Measurements from ENCODE around the gene NPC2.

The NPC2 gene

DNA sequence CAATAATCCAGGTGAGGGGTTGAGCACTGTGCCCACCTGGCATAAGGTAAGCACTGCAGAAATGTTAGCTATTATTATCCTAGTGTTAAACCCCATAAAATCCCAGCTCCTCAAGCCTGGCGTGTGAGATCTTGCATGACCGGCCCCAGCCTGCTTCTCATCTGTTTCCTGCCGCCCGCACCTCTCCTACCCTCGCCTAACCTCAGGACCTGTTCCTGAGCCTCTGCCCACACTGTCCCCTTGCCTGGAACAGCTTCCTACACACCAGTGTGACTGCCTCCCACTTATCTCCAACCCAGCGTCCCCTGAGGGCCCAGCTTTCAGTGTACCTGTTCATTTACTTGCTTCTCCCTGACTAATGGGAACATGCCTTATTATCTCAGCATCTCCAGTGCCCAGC, 25.1 kb upstream of the NPC2 start:
- DNase-seq: no peak

DNA sequence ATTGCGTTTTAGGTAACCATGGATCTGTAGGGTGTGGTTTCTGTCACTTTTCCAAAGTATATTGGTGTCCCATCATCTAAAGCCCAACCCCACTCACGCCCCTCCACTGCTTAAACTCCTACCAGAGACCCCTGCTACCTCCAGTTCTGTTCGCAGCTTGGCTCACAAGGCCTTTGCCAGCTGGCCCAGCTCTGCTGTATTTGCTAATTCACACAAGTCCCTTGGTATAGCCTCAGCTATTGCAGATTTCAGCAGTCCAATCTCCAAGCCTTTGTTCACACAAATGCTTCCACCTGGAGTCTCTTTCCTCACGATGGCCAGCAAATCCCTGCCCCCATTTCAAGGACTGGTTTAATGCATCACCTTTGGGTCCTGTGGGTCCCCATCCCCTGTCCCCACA, 24.6 kb upstream of the NPC2 start:
- no peak for DNase-seq

DNA sequence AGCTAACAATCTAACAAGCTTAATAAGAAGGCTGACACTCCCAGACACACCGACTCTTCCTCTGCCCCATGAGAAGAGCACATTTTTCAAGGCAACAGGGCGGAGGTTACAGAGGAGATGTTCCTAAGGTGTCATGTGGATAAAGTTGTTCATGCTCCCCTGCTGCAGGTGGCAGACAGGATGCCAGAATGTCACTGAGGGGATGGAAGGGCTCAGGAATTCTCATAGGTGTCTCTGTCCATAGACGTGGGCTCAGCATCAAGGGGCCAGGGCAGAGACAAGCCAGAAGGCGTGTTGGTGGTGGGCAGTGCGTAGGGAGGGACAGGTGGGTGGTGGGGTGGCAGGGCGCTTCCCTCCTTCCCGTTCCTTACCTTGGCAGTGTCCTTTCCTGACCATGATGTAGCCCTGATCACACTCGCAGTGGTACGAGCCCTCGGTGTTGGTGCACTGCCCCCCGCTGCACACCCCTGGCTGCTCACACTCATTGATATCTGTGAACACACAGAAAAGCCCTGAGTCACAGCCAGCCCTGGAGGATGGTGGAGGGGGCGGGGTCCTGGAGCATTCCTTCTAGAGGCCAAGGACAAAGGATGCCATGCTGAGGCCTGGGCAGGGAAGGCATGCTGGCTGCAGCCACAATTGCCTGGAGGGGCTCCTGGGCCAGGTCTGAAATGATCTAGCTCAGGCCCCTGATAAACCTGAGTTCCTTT, 23.5 kb upstream of the NPC2 start:
- DNase-seq: no peak

DNA sequence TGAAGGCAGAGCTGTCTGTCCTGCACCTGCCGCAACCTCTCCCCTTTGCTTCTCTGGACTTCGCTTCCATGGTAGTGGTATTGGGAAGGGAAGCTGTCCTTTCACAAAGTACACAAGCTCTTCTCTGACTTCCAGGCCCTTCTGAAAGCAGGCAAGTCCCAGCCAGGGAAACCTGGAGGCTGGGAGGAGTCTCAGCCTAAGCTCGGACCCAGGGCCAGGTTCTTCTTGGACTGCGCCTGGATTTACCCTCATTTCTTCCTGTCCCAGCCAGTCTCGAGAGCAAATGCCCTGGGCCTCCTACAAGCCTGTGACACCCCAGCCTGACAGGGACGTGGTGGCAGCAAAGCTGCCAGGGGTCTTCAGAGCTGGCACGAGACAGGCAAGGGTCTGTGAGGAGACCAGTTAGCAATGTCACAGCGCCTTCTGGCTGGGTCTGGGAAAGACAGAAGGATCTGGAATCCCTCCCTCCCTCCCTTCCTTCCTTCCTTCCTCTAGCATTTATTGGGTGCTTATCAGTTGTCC, 22.8 kb upstream of the NPC2 start:
- DNase-seq: no peak

DNA sequence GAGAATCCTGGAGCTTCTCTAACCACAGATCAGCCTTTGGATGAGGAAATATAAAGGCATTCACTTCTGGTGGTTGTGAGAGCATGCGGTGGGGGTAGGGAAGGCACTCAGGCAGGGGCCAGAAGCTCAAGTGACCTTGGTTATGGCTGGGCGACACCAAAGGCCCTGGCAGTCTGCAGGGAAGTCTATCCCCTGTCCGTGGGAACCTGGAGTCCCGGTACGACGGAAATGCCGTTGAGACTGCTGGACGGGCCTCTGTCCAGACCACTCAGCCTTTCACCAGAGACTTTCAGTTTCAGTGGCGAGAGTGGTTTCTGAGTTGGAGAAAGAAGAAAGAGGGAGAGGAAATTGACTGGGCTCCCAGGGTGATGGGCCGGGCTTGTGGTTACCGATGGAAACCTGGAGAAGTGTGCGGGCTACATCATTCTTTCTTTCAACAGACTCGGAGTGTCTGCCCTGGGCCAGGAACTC, 21.4 kb upstream of the NPC2 start:
- no peak for DNase-seq

DNA sequence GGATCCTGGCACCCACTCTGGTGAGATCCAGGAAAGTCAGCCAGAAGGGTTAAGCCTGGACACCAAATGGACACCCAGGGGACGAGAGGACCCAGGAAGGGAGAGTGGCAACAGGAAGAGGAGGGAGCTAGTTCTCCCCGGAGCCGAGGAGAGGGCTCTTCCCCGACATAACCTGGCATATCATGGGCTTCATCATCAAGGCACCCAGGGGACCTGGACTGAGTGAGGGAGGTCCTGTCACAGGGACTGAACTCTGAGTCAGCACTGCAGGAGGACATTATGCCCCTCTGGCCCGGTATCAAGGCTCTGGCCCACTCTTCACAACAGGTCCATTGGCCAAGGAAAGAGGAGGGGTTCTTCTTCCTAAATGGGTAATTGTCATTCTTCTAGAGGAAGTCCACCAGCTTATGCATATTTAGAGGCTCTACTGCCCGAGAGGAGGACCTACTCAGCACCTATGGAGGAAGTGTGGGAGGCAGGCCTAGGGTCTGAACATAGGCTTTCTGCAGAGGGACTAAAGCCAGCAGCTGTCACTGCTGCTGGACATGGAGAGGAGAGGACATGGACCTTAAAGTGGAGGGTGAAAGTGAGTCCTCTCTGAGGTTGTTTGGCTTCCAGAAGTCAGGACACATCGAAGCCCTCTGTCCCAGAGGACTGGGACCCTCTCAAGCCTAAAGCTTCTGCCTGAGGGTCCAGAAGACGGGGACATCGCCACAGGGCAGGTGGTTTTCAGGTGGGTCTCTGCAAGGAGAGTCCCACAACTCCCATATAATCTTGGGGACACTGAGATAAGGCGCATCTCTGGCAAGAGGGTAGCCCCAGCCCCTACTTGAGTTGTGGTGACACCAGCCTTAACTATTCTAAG, 19.1 kb upstream of the NPC2 start:
- DNase-seq: no peak

DNA sequence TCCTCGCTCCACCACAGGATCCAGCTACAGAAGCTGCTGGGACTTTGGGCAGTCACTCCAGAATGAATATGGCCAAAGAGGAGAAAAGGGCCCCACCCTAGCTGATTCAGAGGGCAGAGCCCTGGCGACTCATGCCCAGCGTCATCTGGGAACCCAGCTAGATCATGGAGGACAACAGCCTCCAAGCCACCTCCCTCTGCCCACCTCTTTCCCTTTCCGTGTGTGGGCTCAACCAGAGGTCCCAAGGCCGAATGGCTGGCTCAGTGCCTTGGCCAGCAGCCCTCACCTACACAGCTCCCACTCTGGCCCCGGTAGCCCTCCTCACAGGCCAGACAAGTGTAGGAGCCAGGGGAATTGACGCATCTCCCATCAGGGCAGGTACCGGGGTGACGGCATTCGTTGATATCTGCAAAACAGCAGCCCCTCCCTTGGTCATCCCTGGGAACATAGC, 17.9 kb upstream of the NPC2 start:
- DNase-seq: no peak

DNA sequence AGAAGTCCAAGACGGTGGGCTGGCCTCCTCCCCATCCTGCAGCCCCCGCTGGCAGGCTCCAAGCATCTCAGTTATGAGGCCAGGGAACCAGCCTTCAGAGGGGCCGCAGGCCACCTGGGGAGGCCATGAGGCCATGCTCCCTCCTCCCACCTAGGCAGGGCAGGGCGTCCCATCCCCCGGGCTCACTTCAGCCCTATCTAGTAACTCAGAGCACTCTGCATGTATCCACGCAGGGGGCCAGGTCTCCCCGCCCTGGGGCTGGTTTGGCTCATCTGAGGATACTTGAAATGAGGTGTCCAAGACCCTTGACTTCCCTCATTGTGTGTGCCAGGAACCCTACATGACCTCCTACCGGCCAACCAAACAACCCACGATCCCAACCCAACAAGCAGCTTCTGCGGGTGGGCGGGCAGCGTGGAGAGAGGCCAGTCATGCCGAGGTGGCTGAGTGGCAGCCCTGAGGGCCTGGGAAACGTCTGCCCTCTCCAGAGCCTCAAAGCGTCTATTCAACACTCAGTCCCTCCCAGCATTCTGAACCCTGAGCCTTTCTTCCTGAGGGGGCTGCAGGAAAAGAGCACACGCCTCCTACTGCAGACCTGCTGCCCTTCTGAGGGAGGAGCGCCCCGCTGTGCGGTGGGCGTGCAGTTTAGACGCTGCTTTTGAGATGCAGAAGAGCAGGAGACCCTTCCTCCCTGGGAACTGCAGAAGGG, 17.3 kb upstream of the NPC2 start:
- DNase-seq: no peak

DNA sequence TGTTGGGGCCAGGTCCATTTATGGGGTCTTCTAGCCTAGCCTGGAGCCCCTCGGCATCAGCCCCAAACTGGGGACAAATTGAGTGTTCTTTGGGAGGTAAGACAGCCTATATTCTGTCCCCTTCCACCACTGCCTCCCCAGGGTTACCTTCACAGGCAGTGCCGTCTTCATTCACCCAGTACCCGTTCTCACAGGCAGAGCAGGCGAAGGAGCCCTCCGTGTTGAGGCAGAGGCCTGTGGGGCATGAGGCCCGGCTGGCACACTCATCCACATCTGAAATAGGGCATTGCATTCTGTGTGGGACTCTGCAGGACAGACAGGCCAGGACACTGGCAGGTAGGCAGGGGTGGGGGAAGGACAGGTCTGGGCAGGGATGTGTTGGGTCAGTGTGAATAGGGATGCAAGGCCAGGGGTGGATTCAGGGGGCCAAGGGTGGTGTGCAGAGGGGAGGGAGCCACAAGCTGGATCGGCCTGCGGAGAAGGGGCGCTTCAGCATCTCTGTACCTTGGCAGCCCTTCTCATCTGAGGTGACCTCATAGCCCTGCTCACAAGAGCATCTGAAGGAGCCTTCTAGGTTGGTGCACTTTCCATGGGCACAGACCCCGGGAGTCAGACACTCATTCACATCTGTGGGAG, 16.6 kb upstream of the NPC2 start:
- DNase-seq: no peak

DNA sequence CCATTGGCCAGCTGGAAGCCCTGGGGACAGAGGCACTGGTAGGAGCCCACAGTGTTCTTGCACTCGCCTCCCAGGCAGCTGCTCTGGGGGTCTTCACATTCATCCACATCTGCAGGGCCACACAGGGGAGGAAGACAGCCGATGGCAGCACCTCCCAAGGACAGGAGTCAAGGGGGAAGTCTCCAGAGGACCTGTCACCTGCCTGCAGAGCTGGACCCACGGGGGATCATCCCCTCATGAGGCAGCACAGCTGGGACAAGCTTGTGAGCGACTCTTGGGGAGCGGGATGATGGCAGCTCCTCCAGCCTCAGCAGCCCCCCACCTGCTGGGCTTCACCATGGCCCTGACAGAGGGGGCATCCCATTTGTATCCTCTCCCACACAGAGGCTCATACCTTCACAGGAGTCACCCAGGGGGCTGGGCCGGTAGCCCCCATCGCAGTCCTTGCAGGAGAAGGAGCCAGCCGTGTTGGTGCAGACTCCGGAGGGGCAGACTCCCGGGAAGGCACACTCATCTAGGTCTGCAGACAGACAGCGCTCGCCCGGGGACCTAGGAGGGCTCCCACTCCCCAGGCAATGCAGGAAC, 15.8 kb upstream of the NPC2 start:
- no peak for DNase-seq

DNA sequence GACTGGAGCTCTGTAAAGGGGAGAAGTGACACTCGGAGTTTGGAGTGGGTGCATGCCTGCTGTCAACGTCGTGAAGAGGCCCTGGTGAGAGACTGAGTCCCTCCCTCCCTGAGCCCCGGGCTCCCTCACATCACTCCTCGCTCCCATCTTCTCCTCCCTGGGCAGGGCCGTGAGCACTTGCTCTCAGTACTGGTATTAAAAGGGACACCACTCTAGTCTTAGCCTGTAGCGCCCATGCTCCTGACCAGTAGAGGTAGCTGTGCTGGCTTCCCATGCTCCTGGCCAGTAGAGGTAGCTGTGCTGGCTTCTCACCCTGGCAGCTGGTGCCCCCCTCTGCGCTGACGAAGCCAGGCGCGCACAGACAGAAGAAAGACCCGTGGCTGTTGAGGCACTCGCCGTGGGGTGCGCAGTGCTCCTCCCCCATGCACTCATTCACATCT, 15.2 kb upstream of the NPC2 start:
- no peak for DNase-seq

DNA sequence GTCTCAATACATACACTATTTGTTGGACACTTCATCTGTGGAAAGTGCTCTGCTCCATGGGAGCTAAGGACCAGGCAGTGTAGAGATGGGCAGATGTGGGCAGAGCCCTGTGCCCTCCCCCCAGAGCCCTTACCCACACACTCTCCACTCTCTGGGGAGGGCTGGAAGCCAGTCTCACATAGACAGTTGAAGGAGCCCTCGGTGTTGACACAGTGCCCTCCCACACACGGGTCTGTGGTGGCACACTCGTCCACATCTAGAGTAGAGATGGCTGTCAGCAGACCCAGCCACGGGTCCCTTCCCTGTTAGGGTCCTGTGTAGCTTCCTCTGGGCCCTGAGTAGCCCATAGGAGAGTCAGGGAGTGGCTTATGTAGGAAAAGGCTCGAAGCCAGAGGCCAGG, 14.7 kb upstream of the NPC2 start:
- DNase-seq: no peak

DNA sequence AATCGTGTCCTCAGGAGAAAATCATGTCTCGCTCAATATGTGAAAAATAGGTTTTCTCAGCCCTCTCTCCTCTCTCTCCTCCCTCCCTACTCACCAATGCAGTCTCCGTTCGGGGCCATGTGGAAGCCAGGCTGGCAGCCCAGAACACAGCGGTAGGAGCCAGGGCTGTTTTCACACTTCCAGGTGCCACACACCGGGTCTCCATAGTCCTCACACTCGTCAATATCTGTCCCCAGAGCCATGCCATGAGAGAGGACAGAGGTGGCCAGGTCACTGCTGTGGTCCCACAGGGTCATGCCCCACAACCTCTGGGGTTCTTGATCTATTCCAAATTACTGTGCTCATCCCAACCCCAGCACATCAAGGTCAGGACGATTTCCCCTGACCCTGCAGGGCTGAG, 14.0 kb upstream of the NPC2 start:
- no peak for DNase-seq

DNA sequence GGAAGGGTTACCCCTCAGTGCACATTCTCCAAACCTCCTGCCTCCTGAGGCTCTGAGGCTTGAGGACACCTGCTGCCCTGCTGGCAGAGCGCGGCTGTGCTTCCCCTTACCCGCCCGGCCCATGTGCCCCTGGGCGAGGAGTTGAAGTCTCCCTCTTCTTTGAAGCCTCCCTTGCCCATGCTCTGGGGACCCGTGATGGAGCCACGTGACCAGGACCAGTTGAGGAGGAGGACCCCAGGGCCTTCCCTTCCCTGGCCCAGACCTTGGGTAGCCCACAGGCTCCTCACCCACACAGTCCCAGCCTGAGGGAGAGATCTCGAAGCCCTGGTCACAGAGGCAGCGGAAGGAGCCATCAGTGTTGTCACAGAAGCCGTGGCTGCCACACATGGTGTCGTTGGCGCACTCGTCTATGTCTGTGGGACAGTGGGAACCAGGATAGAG, 13.3 kb upstream of the NPC2 start:
- no peak for DNase-seq

DNA sequence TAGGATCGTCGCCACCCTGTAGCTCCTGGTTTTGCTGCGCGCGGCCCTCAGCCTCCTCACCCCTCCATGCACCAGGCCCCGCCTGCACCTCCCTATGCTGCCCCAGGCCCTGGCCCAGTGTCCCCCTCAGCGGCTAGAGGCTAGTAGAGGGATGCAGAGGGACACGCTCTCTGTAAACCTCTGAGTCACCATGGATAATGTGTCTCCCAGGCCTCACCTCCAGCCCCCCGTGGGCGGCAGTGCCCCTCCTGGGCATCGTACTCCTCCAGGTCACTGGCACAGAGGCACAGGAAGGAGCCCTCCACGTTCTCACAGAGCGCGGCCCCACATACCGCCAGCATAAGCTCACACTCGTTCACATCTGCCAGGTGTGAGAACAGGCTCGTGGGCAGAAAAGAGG, 12.7 kb upstream of the NPC2 start:
- DNase-seq: no peak

DNA sequence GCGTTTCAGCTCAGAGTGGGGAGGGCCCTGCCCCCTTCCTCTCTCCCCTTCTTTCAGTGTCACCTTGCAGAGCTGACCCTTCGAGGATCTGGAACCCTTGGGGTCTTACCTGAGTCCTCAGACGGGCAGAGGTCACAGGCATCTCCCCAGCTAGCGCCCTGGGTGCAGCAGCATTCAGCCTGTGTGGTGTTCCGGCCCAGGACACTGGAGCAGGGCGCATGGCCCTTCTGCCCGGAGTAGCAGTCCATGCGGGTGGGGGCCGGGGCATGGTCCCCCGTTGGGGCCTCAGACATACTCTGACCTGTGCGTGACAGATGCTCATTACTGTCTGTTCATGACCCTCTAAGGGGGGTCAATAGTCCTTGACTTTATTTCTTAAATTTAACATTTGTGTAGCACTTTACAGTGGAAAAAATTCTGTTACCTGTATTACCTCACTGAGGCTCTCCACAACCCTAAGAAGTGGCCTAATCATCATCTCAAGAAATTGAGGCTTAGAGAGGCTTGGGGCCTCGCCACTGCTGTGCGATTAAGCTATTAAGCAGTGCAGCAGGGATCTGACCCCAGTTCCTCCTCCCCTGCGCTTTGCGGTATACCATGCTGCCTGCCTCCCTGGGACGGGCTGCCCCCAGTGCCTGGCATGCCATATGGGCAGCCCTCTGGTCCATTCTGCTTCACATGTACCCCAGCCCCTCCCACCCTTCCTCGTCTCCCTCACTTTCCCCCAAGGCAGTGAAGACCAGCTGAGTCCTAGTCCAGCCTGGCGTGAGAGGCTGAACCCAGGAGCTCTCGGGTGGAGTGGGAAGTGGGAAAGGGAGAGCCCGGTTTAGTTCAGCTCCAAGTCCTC, 12.0 kb upstream of the NPC2 start:
- DNase-seq: no peak

DNA sequence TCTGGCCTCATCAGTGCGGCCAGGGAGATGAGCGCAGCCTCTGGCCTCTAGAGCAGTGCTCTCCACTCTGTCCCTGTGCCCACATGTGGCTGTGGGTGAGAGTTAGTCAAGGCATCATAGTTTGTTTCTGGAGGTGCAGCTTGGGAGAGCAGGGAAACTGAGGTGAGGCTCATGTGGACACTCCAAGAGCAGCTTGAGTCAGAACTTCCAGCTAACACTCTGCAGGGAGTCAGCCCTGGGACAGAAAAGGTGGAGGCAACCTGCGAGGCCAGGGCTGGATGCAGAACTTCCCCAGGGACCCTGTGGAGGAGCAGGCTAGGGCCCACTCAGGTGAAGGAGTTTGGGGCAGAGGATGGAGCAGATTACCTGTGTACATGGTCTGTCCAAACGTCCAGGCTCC, 11.3 kb upstream of the NPC2 start:
- no peak for DNase-seq

DNA sequence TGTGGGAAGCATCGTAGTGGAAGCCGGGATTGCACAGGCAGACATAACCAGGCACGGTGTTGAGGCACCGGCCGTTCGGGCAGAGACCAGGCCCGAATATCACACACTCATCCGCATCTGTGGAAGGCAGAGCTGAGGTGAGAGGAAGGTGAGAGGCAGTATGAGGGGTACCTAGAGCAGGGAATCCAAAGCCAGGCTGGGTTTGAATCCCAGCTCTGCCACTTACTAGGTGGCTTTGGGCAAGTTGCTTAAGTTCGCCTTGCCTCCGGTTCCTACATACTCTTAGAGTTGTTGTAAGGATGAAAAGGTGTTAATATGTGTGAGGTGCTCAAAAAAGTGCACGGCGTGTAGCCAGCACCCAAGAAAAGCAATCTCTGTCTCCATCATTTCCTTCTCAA, 10.8 kb upstream of the NPC2 start:
- DNase-seq: no peak

DNA sequence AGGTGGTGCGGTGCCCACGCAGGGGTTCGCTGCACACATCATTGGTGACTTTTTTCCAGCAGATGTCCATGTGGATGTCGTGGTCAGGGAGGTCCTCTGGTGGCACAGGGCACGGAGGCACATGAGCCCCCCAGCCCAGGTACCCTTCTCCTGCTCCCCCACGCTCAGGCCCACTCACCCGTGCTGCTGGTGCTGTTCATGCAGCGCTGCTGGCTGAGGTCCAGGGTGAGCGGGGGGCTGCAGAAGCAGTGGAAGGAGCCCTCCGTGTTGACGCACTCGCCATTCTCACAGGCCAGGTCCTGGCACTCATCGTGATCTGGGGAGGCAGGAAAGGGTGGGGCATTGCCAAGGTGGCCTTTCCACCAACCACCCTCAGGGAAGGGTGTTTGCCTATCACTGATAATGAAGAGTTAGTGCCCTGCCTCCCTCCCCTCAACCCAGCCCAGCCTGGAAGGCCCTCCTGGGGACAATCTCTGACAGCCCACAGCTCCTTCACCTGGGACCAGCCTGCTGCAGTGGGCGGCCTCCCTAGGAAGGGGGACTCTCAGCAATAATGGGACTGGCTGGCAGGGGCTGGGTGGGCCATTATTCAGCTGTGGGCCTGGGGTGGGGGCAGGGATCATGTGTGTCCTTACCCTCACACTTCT, 10.3 kb upstream of the NPC2 start:
- DNase-seq: no peak

DNA sequence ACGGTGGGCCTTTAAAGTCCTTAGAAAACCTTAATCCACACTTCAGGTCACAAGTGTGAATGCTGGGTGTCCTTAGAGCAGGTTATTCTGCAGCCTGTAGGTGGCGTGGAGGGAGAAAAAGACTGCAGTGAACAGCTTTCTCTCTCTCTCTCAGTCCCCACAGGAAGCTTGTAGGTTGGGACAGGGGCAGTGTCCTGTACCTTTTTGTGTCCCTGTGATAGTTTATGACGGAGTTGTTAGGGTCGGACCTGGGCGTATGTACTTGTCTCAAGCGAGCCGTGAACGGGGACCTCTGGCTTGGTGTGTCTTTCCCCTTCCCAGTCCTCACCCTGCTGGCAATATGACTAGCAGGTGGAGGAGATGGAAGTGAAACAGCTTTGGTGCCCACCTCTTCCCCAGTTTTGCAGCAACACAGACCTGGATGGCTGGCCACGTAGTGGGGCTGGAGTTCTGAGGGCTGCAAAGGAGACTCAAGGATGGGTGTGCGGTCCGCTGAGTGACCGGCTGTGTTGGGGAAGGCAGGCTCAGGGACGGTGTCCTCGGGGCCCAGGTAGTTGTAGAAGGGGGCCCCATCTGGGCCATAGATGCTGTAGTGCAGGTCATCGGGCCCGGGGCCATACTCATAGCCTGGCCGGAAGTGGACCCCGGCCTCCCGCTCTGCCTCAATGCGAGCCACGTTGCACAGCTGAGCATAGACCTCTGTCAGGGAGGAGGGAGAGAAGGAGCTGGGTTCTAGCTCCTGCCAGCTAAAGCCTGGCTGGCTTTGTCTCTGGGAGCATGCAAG, 9.3 kb upstream of the NPC2 start:
- no peak for DNase-seq
